NCI-H1694 treated with DMSO at 0.1 percent for 48 hours (cell line): ENCODE measurements around the gene ACOT13.
A peak's percentile ranks its signal among the peaks of the same experiment; 100 is the strongest.
"Not testable (repeated sequence)": the region's sequence is repeated elsewhere in the genome, so short reads cannot be mapped to it uniquely, and the experiment has no call there.

Experiments
- DNase-seq: peaks from one replicate; lab custom pipeline; 2025; lab: John Stamatoyannopoulos, UW

ACOT13 gene

DNA sequence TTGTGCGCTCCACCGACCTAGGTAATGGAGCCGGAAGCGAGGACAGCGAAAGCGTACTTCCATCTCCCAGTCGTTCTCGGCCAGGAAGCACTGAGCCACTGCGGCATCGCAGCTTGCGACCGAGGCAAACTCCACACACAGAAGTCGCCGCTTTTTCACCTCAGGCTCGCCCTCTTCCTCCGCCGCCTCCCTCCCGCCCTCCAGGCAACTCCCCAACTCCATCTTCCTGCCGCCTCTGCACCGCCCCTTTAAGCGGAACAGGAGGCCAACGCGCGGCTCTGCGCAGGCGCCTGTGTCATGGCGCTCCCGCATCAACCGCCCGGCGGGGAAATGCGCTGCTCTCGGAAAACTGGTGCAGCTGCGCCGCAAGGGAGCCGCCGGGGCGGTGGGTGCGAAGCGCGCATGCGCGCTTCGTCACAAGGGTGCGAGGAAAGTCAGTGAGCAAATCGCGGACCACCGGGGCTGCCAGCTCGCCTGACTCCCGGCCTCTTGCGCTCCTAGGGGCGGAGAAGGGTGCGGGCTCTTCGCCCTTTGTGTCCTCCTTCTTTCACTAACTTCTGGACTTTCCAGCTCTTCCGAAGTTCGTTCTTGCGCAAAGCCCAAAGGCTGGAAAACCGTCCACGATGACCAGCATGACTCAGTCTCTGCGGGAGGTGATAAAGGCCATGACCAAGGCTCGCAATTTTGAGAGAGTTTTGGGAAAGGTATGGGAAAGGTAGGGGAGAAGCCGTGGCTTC is at the start of gene ACOT13, which contains the start of gene TDP2:
ACOT13 (plus strand) TSS at position 437 of the 737 bp plus-strand sequence; CDS start at position 624, 187 bp downstream.
TDP2 (minus strand) TSS at position 259 of the 737 bp plus-strand sequence; CDS start at position 222, 37 bp downstream.
- DNase-seq, result peak; percentile 91

DNA sequence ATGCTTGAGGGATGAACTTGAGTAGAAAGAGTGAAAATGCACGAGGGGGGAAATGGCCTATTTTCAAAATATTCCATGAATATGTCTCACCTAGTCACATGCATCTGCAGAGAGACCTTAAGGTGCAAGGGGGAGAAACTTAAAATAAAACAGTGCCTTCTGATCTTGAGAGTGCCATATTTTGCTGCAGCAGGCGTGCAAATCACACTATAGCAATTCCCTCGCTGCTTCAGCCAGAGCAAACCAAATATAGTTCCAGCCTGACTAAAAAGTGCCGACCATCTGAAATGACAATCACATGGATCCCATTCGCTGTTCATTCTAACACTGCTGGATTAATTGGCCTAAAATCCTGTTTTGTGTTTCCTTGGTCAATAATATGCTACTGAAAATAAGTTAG is 47.2 kb upstream of the ACOT13 start:
- no peak for DNase-seq

DNA sequence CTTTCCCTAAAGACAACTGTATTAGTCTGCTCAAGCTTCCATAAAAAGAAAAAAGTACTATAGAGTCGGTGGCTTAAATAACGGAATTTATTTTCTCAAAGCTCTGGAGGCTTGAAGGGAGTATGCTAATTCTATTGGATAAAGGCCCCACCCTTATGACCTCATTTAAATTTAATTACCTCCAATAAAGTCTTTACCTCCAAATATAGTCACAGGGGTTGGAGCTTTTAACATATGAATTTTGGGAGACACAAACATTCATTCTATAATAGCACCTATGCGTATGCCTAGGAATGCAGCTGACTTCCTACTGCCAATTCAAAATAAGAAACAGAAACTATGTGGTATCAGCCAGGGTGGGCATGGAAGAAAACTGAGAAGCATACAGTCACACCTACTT is 46.2 kb upstream of the ACOT13 start:
- DNase-seq, result no peak

DNA sequence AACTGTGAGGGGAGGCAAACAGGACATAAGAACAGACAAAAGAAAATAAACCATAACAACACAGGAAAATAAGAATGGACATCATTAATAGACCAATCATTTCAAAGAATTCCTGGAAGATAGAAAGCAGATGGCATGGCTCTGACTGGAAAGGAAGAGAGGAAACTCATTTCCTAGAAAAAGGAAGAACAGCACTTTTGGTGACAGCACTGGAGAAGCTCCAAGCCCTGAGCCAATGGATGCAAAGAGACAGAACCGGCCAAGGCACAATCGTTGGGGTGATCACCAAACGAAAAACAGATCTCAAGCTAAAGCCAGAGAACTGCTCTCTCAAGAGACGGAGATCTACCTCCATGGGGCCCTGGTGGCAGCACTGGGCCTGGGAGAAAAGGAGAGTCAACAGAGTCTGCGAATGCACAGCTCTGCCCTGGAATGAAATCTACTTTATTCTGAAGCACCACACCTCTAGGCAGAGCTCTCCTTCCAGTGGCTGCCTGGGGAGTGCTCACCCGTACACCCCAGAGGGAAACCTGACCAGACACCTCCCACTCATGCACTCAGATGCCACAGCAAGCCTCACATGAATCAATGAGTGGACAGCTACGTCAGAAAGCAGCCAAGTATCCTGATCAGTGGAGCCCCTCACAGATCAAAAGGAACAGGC is 45.1 kb upstream of the ACOT13 start:
- no peak for DNase-seq

DNA sequence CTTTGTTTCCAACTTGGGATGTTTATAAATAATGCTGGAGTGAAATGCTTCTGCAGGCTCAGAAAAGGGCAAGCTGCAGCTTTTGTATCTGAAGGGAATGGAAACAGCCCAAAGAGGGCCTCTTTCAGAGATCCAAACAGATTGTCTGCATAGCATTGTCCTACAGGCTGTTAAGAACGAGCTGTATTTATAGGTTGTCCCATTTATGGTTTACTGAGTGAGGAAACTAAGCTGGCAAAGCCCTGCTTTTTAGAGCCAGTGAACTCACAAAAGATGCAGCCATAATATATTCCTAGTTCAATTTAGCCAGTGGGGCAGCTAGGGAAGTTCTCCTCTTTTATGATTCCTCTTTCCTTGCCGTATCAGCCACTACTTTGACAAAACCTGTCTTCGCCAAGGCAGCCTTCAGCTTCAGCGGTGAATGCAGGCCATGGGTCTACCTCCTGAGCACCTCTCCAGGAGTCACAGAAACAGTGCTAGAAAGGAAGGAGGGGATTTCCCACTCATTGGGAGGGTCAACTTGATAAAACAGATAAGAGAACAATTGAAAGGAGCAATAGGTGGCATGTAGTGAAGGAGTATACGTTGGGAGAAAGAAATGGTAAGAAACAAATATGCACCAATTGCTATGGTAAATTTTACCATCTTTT is 35.9 kb upstream of the ACOT13 start:
- no peak for DNase-seq

DNA sequence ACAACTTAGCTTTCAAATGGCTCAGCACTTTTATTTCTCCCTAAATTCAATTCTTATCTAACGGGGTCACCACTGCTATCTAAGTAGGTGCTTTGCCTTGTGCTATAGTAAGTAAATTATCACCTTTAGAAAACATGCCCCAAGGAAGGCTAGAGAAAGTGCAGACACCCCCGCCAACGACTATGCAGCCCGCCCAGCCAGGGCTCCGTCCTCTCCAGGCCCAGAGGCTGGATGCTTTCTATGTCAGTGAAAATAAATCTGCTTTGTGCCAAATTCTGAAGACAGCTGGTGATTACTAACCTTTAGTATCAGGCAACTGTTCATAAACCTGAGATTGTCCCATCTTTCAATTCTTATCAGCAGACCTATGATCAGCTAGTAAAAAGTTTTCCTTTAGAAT is 35.2 kb upstream of the ACOT13 start:
- DNase-seq, result no peak

DNA sequence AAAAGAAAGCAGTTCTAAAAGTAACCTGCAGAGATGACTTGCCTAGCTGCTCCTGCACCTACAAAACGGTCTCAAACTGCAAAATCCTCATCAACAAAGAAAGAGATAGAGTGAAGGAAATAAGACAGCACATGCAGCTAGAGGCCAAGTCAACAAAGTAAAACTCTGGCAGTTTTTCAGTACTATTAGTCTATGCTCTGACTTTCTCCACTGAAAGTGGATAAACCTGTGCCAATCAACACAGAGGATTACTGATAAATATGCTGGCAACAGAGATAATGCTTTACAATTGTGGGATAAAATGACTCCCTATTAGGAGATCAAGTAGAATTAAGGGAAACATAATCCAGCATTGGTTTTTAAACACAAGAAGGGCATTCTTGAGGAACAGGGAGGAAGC is 34.3 kb upstream of the ACOT13 start:
- no peak for DNase-seq

DNA sequence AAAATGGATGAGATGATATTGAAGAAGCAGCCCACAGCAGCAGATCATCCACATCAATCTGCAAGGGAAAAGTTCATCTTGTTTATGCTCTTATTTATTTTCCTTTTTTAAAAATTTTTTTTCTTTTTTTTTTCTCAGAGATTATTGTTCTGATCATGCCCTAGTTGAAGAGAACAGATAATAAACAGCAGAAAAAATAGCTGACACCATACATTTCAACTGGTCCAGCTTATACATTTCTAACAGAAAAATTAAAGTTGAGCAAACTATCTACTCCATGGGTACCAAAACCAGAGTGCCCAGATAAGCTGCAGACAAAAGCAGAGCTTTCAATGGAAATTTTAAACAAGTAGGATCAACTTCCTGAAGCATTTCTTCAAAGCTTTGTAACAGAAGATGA is 30.2 kb upstream of the ACOT13 start:
- no peak for DNase-seq

DNA sequence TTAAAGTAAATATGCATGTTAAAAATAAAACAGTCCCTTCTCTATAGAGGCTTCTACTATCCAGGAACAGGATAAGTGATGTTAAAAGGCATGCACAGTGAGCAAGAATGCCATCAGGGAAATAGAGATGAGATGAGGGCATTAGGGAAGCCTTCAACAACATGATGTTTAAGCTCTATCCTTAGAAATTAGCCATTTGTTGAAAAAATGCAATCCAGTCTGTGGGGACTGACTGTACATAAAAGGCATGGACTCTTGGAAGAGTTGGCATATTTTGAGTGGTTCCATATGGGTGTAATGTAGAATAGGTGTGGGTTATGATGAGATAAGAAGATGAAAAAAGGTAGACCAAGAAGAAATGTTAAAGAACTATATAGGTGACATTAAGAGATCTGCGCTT is 26.7 kb upstream of the ACOT13 start:
- DNase-seq, result no peak

DNA sequence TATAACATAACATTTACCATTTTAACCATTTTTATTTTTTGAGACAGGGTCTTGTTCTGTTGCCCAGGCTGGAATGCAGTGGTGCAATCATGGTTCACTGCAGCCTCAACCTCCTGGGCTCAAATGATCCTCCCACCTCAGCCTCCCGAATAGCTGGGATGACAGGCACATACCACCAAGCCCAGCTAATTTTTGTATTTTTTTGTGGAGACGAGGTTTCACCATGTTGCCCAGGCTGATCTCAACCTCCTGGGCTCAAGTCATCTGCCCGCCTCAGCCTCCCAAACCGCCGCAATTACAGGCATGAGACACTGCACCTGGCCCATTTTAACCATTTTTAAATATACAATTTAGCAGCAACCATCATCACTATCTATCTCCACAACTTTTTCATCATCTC is 26.2 kb upstream of the ACOT13 start:
- DNase-seq, result not testable (repeated sequence)

DNA sequence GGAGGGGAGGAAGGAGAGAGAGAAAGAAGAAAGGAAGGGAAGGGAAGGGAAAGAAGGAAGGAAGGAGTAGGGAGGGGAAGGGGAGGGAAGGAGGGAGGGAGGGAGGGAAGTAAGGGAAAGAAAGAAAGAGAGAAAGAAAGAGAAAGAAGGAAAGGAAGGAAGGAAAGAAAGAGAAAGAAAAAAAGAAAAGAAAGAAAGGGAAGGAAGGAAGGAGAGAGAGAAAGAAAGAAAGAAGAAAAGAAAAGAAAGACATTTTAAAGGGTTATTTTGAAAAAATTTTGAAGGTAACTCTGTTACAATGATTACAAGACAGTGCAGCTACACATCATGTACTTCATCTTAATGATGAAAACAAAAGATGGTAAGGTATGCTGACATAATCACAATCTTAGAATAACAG is 24.8 kb upstream of the ACOT13 start:
- DNase-seq, result no peak

DNA sequence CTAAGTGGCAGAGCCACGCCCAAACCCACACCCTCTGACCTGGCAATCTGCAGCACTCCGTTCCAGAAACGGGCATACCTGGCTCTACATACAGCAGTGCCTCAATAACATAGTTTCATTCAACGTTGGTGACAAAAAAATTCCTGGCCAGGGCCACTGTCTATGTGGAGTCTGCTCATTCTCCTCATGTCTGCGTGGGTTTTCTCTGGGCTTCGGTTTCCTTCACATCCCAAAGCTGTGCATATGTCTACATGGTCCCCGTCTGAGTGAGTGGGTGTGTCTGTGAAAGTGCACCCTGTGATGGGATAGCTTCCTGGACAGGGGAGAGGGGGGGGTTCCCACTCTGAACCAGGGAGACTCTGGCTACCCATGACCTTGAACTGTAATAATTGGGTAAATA is 23.0 kb upstream of the ACOT13 start:
- DNase-seq, result no peak

DNA sequence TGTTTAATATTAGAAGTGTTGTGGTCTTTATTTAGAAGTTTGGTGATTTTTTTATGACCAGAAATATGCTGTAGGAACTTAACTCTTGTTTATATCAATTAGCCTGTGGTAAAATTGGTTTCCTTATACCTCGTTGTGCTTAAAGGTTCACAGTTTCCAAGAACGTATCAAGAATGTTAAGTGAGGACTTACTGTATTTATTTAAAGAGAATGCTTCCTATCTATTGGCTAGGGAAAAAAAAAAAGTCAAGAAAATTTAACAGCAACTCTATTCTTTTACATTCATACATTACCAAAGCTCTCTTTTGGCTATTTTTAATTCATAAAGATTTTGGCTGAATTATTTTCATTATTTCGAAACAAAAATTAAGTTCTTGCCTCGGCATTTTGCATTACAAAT is 22.5 kb upstream of the ACOT13 start:
- no peak for DNase-seq

DNA sequence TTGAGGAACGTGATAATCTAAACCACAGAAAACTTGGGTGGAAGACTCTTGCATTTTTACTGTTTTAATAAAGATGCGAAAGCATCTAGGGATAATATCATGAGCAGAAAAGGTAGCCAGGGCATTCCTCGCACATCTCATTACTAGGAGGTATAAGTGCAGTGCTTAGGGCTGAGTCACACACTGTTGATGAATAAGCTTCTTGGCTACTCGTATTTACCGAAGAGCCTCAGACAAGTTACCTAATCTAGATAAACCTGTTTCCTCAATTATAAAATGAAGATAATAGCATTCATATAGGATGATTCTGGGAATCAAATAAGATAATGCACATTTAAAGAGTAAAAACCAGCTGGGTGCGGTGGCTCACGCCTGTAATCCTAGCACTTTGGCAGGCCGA is 20.1 kb upstream of the ACOT13 start:
- DNase-seq, result no peak

DNA sequence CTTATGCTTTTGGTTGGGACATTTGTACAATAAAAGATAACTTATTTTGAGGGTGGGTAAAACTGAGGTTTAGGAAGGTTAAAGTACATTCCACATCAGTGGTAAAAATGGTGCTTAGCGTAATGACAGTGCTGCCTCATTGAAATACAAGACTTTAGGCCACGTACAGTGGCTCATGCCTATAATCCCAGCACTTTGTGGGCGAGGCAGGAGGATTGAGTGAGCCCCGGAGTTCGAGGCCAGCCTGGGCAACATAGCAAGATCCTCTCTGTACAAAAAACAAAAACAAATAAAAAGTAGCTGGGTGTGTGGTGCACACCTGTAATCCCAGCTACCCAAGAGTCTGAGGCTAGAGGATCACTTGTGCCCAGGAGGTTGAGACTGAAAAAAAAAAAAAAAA is 18.6 kb upstream of the ACOT13 start:
- DNase-seq, result no peak

DNA sequence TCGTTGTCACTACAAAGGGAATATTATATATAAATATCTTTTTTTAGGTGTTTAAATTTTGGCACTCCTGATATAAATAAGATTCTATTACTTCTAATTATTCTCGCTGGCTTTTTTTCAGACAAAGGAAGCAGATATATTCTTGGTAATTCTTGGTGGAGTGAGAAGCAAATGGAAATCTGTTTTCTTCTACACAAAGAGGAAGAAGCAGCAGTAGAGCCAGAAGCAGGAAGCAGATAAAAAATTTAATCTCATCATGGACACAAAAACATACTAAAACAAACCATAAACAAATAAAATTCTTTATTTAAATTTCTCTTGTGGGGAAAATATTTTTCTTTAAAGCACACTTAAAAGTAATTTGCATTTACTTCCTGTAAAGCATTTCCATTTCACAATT is 17.2 kb upstream of the ACOT13 start:
- no peak for DNase-seq

DNA sequence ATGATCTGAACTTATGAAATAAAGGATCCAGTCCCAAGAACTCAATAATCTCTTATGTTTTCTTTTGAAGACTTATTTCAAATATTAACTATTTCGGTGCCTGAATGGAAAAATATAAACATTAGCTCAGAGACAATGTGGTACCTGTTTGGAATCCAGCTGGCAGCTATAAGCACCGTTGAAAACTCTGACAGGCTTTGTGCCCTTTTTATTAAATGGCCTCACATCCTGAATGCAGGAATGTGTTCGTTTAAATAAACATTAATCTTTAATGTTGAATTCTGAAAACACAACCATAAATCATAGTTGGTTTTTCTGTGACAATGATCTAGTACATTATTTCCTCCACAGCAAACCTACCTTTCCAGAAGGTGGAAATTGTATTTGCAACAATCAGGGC is 16.5 kb upstream of the ACOT13 start:
- no peak for DNase-seq

DNA sequence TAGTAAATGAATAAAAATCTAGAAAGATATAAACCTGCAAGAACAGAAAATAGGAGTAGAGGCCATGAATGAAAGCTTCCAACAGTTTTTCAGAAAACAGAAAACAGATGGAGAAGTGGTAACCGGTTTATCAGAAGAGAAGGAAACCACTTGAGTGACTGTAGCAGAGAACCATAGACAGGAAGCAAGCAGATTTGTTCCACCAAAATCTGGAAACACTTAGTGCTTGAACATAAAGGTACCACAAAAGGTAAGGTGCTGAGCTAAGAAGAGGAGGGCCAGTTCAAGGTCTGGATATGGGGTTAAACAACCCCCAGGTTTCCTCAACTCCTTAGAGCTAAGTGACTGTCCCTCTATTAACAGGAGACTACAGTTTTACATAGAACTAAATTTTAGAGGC is 11.7 kb upstream of the ACOT13 start:
- DNase-seq, result no peak

DNA sequence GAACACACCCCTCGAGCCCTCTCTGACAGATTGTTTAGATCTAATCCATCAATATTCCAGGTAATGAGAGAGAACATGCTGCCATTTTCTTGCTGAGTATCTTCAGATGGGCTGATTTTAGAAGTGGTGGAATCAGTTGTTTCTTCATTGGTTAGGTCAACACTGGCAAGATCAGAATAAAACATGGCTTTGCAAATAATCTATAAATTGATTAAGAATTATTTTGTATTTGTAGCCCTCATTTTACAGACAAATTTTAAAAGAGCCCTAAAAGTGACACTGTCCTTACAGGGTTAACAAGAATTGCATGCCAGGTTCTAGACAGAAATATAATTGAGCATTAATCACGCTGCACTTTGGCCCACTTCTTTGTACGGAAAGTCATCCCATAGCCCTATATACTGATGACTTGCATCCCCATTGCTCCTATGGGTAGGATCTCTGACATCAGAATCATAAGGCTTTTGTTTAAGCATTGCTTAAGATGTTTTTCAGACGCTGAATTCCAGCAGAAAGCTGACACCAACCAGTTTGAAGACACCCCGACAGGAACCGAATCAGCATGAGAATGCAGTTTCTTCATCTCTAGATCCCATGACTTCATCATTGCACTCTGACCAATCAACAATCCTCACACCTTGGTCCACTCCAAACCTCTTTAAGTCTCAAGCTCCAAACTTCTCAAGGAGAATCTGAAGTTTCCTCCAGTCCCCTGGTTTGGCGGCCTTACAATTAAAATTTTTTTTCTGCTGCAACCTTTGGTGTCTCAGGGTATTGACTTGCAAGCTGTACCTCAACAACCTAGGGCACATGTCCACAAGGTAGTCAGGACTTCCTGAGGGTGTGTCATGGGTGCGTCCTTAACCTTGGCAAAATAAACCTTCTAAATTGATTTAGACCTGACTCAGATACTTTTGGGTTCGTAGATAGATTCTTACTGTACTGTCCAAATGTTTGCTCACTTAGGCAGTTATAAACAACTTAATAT is 8.0 kb upstream of the ACOT13 start:
- DNase-seq, result no peak

DNA sequence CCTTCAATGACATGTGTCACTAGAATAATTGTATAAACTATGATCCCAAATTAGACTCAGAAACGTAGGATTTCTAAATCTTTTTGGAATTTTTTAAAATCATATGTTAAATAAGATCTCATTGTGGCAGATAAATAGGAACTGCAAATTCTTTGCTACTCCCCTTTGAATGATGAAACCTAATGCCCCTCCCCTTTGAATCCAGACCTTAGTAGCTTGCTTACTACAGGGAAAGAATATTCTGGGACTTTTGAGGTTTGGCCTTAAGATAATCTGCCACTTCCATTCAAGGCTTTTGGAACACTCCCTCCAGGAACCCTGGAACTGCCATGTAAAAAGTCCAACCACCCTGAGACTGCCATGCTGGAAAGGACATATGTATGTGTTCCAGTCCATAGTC is 7.3 kb upstream of the ACOT13 start:
- DNase-seq, result no peak

DNA sequence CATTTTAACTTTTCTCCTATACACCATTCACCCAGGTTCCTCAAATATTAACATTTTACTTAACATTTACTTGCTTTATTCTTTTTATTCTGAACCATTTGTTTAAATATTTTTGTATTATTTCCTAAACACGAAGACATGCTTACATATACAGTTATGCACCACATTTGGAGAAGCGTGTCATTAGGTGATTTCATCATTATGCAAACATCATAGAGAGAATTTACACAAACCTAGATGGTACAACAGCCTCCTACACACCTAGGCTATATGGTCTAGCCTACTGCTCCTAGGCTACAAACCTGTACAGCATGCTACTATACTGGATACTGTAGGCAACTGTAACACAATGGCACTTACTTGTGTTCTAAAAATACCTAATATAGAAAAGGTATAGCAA is 6.8 kb upstream of the ACOT13 start:
- no peak for DNase-seq

DNA sequence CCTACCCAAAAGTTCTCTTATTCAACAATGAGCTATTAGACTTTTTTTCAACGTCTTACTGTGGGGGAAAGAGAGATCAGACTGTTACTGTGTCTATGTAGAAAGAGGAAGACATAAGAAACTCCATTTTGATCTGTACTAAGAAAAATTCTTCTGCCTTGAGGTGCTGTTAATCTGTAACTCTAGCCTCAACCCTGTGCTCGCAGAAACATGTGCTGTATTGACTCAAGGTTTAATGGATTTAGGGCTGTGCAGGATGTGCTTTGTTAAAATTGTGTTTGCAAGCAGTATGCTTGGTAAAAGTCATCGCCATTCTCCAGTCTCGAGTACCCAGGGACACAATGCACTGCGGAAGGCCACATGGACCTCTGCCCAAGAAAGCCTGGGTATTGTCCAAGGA is 5.1 kb upstream of the ACOT13 start:
- not testable (repeated sequence) for DNase-seq
